Uterus (tissue), 4 donors: ENCODE results near the gene ETV7. TPM values are rescaled to one million over a fixed set of nuclear protein-coding genes. Genes with fewer than 3 reads are reported as not detected.
"Not testable (repeated sequence)": the region's sequence is repeated elsewhere in the genome, so short reads cannot be mapped to it uniquely, and the experiment has no call there.

Experiments used
- DNase-seq, 2 donors: peaks; one replicate each; pipeline ENCODE4 v3.0.0-alpha.2; 2019 to 2020
- H3K27ac ChIP-seq, 2 donors: fragments of 200-600 bp; sonication (generic); 1 replicate in 1 of 2; 2 replicates in 1 of 2; pipeline ENCODE4 v1.5.1; 2016 to 2018
- H3K27me3 ChIP-seq, 2 donors: fragments of 200-600 bp; sonication (generic); one replicate each; pipeline ENCODE4 v1.5.1; 2018 to 2019; ENCODE audit warnings: control low read depth in 1 of 2
- H3K36me3 ChIP-seq, 2 donors: fragments of 200-600 bp; sonication (generic); one replicate each; pipeline ENCODE4 v1.5.1; 2019; ENCODE audit warnings: control low read depth in 1 of 2
- H3K4me1 ChIP-seq, 2 donors: fragments of 200-600 bp; sonication (generic); one replicate each; pipeline ENCODE4 v1.5.1; 2018 to 2019; ENCODE audit warnings: control low read depth in 1 of 2
- H3K4me3 ChIP-seq, 2 donors: fragments of 200-600 bp; sonication (generic); 1 replicate in 1 of 2; 2 replicates in 1 of 2; pipeline ENCODE4 v1.5.1; 2018 to 2019; ENCODE audit warnings: mild to moderate bottlenecking in 1 of 2
- H3K9me3 ChIP-seq, 2 donors: fragments of 200-600 bp; sonication (generic); one replicate each; pipeline ENCODE4 v1.5.1; 2019; ENCODE audit warnings: control low read depth in 1 of 2
- CTCF ChIP-seq, 4 experiments: fragments of 200-600 bp in 2 of 4; fragments of 450-650 bp in 2 of 4; sonication (generic) in 2 of 4; IDR thresholded peaks; one replicate each; pipeline ENCODE4 v1.5.1; 2016 to 2019; ENCODE audit warnings: antibody characterized with exemption in 4 of 4, mild to moderate bottlenecking in 2 of 4, moderate library complexity in 1 of 4
- POLR2A ChIP-seq, 2 donors: fragments of 450-650 bp; IDR thresholded peaks; one replicate each; pipeline ENCODE4 v1.6.1; 2016; ENCODE audit warnings: antibody characterized with exemption in 2 of 2, mild to moderate bottlenecking in 1 of 2, moderate library complexity in 1 of 2
- intact Hi-C: fragments of 100-400 bp; cut with DNase I; formaldehyde crosslinking; loops from one replicate; pipeline ENCODE4 v1.15.1; 2023; ENCODE audit warnings: low total_unique reads
- total RNA-seq, 4 donors: library from RNA; depleted of rRNA in 3 of 4; stranded (reverse); fragments of >200 nt in 3 of 4; gene quantifications; one replicate each; pipeline versions ENCODE4 v1.1.0 to v1.2.4, GENCODE V29; 2014 to 2023
- donor health status: DM: yes; HTN: yes; CAD: no.

Gene ETV7
- total RNA-seq, 4 donors from 2014 or later: 1.3 TPM; not detected in 3

DNA sequence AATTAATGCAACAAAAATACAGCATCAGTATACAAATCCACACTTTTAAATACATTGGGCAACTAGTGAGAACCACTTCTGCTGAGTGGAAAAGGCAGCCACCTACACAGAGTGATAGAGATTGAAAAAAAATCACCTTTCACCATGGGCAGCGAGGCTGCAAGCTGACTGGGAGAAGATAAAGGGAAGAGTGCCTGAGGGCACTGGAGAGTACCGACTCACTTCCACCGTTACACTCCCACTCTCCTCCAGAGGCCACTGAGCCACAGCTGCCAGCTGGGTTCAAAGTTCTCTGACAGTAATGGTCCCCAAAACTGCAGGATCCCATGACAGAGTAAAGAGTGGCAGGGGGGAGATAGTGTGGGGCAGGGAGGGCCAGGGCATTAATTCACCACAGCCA lies 31.1 kb upstream of the ETV7 start:
- TF ChIP-seq POLR2A (IDR thresholded peaks at IDR 0.05): no peak
- TF ChIP-seq CTCF (IDR thresholded peaks at IDR 0.05): no peak
- no peak overlapping the region for H3K4me3 ChIP-seq
- H3K36me3 ChIP-seq: no peaks in the 10 kb centered on the region
- no peak overlapping the region for H3K27ac ChIP-seq
- no peak for DNase-seq
- intact Hi-C loops: loop anchor here (10.0 kb wide), 1 partner anchor 266 kb away; no protein-coding TSS in a partner anchor
- H3K4me1 ChIP-seq: no peaks in the 10 kb centered on the region
- no peaks in the 10 kb centered on the region for H3K27me3 ChIP-seq
- no peaks in the 10 kb centered on the region for H3K9me3 ChIP-seq

- Histone ChIP-seq H3K9me3 (no peaks in the 10 kb centered on the region), H3K4me3 (no peak overlapping the region), H3K27me3 (no peaks in the 10 kb centered on the region), H3K4me1 (no peaks in the 10 kb centered on the region), H3K36me3 (no peaks in the 10 kb centered on the region), H3K27ac (no peak overlapping the region)
- DNase-seq: no peak
- intact Hi-C loops: loop anchor here (10.0 kb wide), 1 partner anchor 270 kb away; no protein-coding TSS in a partner anchor
- TF ChIP-seq POLR2A (IDR thresholded peaks at IDR 0.05) (no peak), CTCF (IDR thresholded peaks at IDR 0.05) (no peak)
These were observed 27.0 kb upstream of the ETV7 start for GRCh38 chr6:36414481-36414880.

DNA sequence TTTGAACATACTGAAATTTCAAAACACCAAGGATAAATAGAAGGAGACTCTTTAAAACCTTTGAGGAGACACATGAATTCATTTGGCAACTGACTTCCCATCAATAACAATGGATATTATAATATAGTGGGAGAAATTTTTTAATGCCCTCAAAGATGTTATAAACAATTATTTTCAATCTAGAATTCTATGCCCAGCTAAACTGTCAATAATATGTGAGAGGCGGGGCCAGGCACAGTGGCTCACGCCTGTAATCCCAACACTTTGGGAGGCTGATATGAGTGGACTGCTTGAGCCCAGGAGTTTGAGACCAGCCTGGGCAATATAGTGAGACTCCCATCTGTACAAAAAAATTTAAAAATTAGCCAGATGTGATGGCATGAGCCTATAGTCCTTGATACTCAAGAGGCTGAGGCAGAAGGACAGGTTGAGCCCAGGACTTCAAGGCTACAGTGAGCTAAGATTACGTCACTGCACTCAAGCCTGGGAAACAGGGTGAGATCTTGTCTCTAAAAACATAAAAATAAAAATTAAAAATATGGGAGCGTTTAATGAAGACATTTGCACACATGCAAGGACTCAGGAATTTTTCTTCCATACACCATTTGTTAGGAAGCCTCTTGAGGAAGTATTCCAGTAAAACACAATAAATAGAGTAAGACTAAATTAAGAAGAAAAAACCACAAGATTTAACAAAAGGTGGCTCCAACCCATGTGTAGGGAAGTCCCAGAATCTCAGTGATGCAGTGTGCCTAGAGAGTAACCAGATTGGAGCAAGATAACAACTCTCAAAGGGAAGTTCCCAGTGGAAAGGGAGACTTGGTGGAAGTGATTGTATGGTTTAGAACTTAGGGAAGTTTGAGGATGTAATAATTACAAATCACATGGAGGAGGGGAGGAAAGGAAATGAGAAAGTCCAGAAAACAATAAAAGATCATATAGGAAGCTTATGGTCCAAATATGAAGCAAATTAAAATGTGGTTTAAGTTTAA lies 26.3 kb upstream of the ETV7 start:
- Histone ChIP-seq H3K4me3 (no peak overlapping the region), H3K9me3 (no peaks in the 10 kb centered on the region), H3K4me1 (no peaks in the 10 kb centered on the region), H3K27me3 (no peaks in the 10 kb centered on the region), H3K27ac (no peak overlapping the region), H3K36me3 (no peaks in the 10 kb centered on the region)
- TF ChIP-seq CTCF (IDR thresholded peaks at IDR 0.05): no peak
- TF ChIP-seq POLR2A (IDR thresholded peaks at IDR 0.05): no peak
- no peak for DNase-seq
- intact Hi-C loops: loop anchor here (10.0 kb wide), 1 partner anchor 271 kb away; no protein-coding TSS in a partner anchor

DNA sequence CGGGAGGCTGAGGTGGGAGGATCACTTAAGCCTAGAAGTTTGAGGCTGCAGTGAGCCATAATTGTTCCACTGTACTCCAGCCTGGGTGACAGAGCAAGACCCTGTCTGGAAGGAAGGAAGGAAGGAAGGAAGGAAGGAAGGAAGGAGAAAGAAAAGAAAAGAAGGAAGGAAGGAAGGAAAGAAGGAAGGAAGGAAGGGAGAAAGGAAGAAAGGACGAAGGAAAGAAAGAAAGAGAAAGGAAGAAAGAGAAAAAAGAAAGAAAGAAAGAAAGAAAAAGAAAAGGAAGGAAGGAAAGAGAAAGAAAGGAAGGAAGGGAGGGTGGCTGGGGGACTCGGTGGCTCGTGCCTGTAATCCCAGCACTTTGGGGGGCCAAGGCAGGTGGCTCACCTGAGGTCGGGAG lies 22.2 kb upstream of the ETV7 start:
- intact Hi-C loops: loop anchor here (10.0 kb wide), 1 partner anchor 275 kb away; no protein-coding TSS in a partner anchor

GRCh38 chr6:36404164-36404563 lies 16.7 kb upstream of the ETV7 start:
- no peak for TF ChIP-seq POLR2A (IDR thresholded peaks at IDR 0.05)
- no peak for TF ChIP-seq CTCF (IDR thresholded peaks at IDR 0.05)
- H3K4me1 ChIP-seq: no peaks in the 10 kb centered on the region
- H3K4me3 ChIP-seq: no peak overlapping the region
- DNase-seq: no peak
- no peak overlapping the region for H3K27ac ChIP-seq
- no peaks in the 10 kb centered on the region for H3K36me3 ChIP-seq
- no peaks in the 10 kb centered on the region for H3K9me3 ChIP-seq
- H3K27me3 ChIP-seq: no peaks in the 10 kb centered on the region
- intact Hi-C loops: no loop called here

More for the DNA sequence above, 22.2 kb upstream of the ETV7 start:
- not testable (repeated sequence) for H3K27ac ChIP-seq, H3K36me3 ChIP-seq, H3K9me3 ChIP-seq, H3K27me3 ChIP-seq, DNase-seq, H3K4me3 ChIP-seq, H3K4me1 ChIP-seq
